ENCODE measurements around the gene MRPS35. TPM values are rescaled to one million over a fixed set of nuclear protein-coding genes. Genes with fewer than 3 reads are reported as not detected.

The MRPS35 gene
- total RNA-seq, 4 donors from 2014 or later, result 25.1 to 60.9 (median 32.9) TPM

DNA sequence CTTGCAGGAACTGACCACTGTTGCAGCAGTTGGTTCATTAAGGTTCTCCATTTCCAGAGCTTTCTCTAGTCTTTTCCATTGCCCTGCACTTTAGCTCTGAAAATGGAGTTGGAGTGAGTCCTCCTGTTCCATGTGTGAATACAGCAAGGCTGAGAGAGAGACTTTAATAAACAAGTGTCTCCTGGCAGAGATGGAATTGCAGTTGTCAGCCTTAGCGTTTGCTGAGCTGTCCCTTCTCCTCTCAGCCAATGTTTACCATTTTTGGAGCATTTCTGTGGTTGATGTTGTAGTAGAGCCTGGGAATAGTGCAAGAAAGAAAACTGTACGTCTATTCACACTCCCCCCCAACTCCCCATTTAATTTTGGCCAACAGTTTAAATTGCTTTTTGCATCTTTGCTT lies 76.9 kb downstream of the MRPS35 start:
- TF ChIP-seq, protein P1, sequence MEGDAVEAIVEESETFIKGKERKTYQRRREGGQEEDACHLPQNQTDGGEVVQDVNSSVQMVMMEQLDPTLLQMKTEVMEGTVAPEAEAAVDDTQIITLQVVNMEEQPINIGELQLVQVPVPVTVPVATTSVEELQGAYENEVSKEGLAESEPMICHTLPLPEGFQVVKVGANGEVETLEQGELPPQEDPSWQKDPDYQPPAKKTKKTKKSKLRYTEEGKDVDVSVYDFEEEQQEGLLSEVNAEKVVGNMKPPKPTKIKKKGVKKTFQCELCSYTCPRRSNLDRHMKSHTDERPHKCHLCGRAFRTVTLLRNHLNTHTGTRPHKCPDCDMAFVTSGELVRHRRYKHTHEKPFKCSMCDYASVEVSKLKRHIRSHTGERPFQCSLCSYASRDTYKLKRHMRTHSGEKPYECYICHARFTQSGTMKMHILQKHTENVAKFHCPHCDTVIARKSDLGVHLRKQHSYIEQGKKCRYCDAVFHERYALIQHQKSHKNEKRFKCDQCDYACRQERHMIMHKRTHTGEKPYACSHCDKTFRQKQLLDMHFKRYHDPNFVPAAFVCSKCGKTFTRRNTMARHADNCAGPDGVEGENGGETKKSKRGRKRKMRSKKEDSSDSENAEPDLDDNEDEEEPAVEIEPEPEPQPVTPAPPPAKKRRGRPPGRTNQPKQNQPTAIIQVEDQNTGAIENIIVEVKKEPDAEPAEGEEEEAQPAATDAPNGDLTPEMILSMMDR (IDR thresholded peaks at IDR 0.05), result no peak
- no peak for DNase-seq (ENCODE audit: low spot score in 2 of 2)
- H3K4me3 ChIP-seq (ENCODE audit: low read depth, poor library complexity, severe bottlenecking), result no peak overlapping the region
- 76 to 77% methylated on average over 2 of the region's 2 CpGs for WGBS, 2 donors
- intact Hi-C loops (cut with DNase I; ENCODE audit: low total_unique reads), result no loop called here

DNA sequence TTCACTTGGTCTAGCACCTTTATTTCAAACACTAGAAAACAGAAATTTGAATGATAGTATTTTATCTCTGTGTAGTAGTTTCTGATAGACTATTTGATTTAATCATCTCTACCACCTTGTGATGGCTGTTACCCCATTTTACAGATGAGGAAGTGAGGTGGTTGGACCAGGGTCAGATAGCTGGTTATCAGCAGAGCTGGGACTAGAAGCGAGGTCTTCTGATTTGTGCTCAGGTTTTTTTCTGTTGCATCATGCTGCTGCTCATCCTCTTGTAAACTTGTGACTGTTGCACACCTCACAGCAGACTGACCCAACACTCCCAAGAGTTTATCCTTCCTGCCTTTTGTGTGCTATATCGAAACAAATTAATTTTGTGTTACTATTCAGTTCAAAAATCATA lies 79.5 kb downstream of the MRPS35 start:
- no peak for TF ChIP-seq POLR2A (IDR thresholded peaks at IDR 0.05)
- TF ChIP-seq, protein P1 (IDR thresholded peaks at IDR 0.05), result no peak
- DNase-seq (ENCODE audit: low spot score in 2 of 2), result no peak
- intact Hi-C loops (cut with DNase I; ENCODE audit: low total_unique reads), result no loop called here
- H3K4me3 ChIP-seq (ENCODE audit: low read depth, poor library complexity, severe bottlenecking), result no peak overlapping the region
- 99% methylated on average over 2 of the region's 2 CpGs for WGBS, 2 donors

DNA sequence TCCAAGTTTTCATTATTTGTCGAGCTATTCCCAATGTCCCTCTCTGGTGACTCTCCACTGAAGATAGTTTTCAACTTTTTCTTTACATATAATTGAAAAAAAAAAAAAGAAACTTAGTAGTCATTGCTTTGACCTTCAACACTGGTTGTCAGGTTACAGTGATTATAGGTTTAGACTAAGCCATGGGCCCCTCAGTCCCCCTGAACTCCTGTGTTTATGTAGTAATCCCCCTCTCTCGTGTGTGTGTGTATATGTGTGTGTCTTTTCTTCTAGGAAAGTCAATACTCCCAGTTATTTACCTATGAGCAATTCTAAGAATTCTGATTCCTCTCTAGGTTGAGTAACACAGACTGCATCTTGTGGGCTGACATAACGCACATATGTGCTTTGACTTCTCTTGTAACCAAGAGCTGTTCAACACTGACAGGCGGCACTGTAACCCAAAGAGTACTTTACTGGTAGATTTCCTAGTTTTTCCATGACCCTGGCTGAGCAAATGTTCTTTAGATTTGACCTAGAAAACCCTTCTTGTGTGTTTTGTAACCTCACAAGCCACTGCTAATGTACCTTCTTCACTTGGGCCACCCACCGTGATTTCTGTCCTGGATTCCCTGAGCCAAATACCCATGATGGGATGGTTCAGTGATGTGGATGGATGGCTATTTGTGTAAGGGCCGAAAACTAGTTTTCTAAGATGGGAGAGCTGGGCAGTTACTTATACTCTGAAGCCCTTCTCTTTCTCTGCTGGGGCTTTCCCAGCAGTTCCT lies 84.4 kb downstream of the MRPS35 start:
- no peak overlapping the region for H3K4me3 ChIP-seq (ENCODE audit: low read depth, poor library complexity, severe bottlenecking)
- 92 to 94% methylated on average over 6 of the region's 6 CpGs for WGBS, 2 donors
- DNase-seq (ENCODE audit: low spot score in 2 of 2), result no peak
- intact Hi-C loops (cut with DNase I; ENCODE audit: low total_unique reads), result no loop called here
- TF ChIP-seq POLR2A (IDR thresholded peaks at IDR 0.05), result no peak
- TF ChIP-seq, protein P1 (IDR thresholded peaks at IDR 0.05), result no peak

DNA sequence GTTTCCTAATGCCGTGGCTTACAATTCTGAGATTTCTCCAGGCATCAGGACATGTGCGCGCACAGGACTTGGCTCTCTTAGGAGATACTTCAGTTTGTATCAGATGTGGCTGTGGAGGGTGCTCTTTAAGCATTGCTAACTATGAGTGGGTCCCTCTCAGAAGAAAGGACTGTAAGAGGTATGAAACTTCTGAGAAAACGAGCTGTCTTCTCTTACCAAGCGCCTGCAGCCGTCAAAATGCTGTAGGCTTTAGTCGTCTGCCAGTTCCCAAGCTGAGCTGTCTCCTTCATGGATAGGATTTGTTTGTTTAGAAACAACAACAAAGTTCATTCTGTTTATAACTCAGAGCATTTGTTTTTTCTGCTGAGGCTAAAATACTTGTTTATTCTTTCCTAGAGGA lies 85.5 kb downstream of the MRPS35 start:
- no peak for TF ChIP-seq POLR2A (IDR thresholded peaks at IDR 0.05)
- TF ChIP-seq, protein P1 (IDR thresholded peaks at IDR 0.05), result no peak
- DNase-seq (ENCODE audit: low spot score in 2 of 2), result no peak
- no peak overlapping the region for H3K4me3 ChIP-seq (ENCODE audit: low read depth, poor library complexity, severe bottlenecking)
- 84 to 88% methylated on average over 7 of the region's 7 CpGs for WGBS, 2 donors
- intact Hi-C loops (cut with DNase I; ENCODE audit: low total_unique reads), result no loop called here

DNA sequence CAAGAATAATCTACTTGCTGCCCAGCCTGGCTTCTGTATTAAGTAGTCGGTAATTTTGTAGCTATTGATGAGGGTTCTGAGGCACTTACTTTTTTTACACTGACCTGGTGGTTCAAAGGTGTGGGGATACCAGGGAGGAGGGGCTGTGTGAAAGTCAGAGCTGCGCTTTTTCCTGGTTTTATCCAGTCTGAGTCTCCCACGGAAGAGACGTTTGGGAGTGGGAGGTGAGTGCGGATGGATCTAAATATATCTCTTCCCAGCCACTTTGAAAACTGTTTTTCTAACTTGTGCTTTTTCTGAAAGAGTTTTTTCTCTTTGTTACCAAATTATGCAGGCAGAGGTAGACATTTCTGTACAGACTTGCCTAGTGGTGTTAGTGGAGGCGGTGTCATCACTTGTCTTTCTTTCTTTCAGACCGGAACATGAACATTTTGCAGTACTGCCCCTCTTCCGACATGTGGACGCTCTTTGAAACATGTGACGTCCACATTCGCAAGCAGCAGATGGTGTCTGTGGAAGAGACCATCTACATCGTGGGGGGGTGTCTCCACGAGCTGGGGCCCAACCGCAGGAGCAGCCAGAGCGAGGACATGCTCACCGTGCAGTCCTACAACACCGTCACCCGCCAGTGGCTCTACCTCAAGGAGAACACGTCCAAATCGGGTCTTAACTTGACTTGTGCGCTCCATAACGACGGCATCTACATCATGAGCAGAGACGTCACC lies 86.8 kb downstream of the MRPS35 start:
- intact Hi-C loops (cut with DNase I; ENCODE audit: low total_unique reads), result no loop called here
- no peak overlapping the region for H3K4me3 ChIP-seq (ENCODE audit: low read depth, poor library complexity, severe bottlenecking)
- no peak for DNase-seq (ENCODE audit: low spot score in 2 of 2)
- no peak for TF ChIP-seq POLR2A (IDR thresholded peaks at IDR 0.05)
- TF ChIP-seq, protein P1 (IDR thresholded peaks at IDR 0.05), result no peak
- WGBS, 2 donors, result 92 to 95% methylated on average over 24 of the region's 24 CpGs
